IPS-20b (cell line): ENCODE results near the gene CNGA3.
"Not testable (repeated sequence)": the region's sequence is repeated elsewhere in the genome, so short reads cannot be mapped to it uniquely, and the experiment has no call there.

ENCODE experiments used
- H3K27ac ChIP-seq: one replicate; pipeline ENCODE4 v1.5.1; 2013; ENCODE audit warnings: low read length
- H3K27me3 ChIP-seq: 2 replicates; pipeline ENCODE4 v1.6.1; 2013; ENCODE audit warnings: mild to moderate bottlenecking, low read length, inconsistent platforms; ENCODE audit not compliant: insufficient read depth
- H3K36me3 ChIP-seq: 2 replicates; pipeline ENCODE4 v1.6.1; 2013; ENCODE audit warnings: low read depth, mild to moderate bottlenecking, inconsistent platforms, low read length, moderate library complexity; ENCODE audit not compliant: insufficient read depth
- H3K4me1 ChIP-seq: 2 replicates; pipeline ENCODE4 v1.6.1; 2013; ENCODE audit warnings: mild to moderate bottlenecking, control low read depth, inconsistent platforms, low read length, moderate library complexity; ENCODE audit not compliant: insufficient read depth
- H3K4me3 ChIP-seq: 2 replicates; pipeline ENCODE4 v1.5.1; 2013; ENCODE audit warnings: mild to moderate bottlenecking, low read length, inconsistent platforms
- H3K9ac ChIP-seq: 2 replicates; pipeline ENCODE4 v1.6.1; 2013; ENCODE audit warnings: low read depth, mild to moderate bottlenecking, inconsistent platforms, low read length, moderate library complexity
- H3K9me3 ChIP-seq: 2 replicates; pipeline ENCODE4 v1.6.1; 2013; ENCODE audit warnings: mild to moderate bottlenecking, low read depth, low read length, inconsistent platforms; ENCODE audit not compliant: insufficient read depth

The CNGA3 gene

DNA sequence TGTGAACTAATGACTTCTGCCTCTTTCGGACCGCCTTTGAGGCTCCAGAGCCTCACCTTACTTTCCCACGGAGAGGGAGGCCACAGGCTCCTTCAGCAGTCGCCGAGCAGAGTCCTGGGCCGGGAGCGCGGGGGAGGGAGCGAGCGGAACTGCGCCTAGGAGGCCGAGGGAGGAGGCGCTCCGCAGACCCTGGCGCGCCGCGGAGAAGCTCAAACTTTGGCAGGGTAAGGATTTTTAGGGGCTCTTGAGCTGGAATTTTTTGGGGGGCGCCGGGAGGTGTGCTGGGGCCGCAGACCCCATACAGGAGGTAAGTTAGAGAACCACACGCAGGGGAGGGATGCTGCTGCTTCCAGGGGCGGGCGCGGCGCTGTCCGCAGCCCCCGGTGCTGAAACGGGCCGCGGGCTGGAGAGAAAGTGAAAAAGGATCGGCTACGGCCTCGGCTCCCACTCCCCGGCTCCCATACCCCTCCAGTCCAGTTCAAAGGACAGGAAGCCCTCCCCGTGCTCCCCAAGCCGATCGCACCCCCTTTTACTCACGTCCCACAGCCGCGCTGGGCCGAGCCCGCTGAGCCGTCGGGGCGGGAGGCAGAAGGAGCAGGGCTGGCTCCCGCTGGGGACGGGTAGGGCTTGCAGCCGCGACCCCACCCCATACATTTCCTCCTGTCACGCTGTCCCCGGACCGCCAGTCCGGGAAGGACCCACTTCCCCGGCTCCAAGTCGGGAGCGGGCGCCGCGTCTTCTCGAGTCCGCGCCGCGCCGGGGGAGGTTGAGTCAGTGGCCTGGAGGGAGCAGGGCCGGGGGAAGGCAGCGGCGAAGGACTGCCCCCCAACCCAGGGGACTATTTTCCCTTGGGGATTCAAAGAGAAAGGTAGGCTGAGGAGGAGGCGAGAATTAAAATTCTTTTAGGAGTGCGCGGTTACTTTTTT lies at the start of gene CNGA3:
Gene CNGA3, plus strand, starts transcription at position 146 of the 926 bp plus-strand sequence. CDS start 23,520 bp downstream, outside the sequence.
- peaks cover 88% of the 10 kb centered on the region for H3K27me3 ChIP-seq
- H3K36me3 ChIP-seq: no peaks in the 10 kb centered on the region
- no peaks in the 10 kb centered on the region for H3K9me3 ChIP-seq
- H3K4me1 ChIP-seq: peaks cover 5% of the 10 kb centered on the region; the same call in 1 of the 2 replicates
- H3K4me3 ChIP-seq: peak within 1 kb of the TSS; percentile 55
- no peak within 1 kb of the TSS for H3K27ac ChIP-seq
- H3K9ac ChIP-seq: no peak within 1 kb of the TSS

DNA sequence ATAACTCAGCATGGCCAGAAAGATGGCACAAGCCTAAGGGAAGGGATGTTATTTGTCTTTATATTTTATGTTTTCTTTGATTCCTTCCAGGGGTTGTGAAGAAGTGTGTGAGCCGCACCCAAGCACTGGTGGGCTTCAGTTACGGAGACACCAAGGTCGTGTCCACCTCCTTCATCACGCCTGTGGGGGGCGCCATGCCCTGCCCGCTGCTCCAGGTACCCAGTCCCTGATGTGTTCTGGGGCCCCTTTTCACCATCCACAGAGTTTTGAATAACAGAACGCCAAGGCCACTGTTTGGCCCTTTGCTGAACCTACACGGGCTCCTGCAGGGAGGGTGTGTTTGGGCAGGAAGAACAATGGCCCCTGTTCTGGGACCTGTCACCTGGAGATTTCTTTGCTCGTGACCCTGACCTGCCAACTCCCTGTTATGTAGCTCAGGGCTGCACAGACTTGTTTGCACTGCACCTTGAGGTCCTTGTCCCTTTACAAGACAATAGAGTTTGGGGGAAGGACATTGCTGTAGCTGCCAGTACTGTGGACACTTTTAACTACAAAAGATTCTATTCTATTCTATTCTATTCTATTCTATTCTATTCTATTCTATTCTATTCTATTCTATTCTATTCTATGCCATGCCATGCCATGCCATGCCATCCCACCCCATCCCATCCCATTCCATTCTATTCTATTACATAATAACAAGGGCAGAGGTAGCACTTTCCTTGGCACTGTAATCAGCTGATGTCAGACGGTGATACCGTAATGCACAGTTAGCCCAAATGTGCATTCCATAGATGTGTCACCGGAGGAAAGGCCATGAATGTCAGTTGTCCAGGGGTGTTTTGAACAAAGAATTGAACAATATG lies 48.2 kb upstream of the CNGA3 start:
- H3K9me3 ChIP-seq: no peaks in the 10 kb centered on the region
- H3K4me3 ChIP-seq: no peak overlapping the region
- no peaks in the 10 kb centered on the region for H3K36me3 ChIP-seq
- H3K27ac ChIP-seq: no peak overlapping the region
- no peaks in the 10 kb centered on the region for H3K4me1 ChIP-seq
- no peaks in the 10 kb centered on the region for H3K27me3 ChIP-seq
- H3K9ac ChIP-seq: no peak overlapping the region

DNA sequence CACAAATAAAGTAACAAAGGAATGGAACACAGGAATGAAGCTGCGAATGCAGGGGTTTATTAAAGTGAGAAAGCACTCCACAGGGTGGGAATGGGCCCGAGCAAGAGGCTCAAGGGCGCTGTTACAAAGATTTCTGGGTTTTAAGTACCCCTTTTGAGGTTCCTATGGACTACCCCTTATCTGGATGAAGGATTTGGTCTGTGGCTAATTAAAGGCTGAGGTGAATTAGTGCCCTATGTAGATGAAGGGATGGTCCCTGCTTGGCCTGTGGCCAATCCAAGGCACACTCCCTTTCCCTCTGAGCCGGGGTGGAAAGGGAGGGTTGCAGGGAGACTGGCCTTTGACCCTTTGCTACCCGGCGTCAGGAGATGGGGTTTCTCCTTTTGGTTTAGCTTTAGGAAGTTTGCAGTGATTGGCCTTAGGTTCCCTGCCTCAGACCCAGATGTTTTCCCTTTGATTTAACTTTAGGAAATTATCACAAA lies 47.5 kb upstream of the CNGA3 start:
- no peaks in the 10 kb centered on the region for H3K27me3 ChIP-seq
- H3K9me3 ChIP-seq: no peaks in the 10 kb centered on the region
- no peaks in the 10 kb centered on the region for H3K4me1 ChIP-seq
- H3K4me3 ChIP-seq: no peak overlapping the region
- no peak overlapping the region for H3K27ac ChIP-seq
- no peaks in the 10 kb centered on the region for H3K36me3 ChIP-seq
- no peak overlapping the region for H3K9ac ChIP-seq

DNA sequence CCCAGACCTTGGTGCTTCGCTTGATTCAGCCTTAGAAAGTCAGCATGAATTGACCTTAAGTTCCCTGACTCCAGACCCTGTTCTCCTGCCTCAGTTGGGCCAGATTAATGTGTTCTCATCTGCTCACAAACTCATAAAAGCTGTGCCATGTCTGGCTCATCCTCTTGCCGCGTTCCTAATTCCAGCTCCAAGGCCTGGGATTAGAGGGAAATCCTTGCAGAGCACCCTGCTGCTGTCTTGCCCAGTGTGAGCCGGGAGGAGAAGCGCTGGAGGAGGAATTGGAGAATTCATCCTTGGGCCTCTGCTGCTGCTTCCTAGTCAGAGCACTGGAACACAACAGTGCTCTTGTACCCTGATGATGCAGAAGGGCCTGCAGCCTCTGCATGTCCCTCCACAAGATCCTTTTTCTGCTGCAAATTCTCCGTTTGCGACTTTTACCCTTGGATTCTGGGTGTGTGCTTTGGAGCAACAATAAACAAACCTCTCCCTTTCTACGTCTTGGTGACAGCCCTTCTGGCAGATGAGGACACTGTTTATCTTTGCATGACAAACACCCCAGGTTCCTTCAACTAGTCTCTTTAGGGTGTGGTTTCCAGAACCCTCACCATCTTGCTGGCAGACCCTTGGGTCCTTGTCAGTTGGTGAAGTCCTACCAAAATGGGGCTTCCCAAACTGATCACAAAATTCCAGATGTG lies 46.9 kb upstream of the CNGA3 start:
- Histone ChIP-seq H3K9me3 (no peaks in the 10 kb centered on the region), H3K9ac (no peak overlapping the region), H3K4me1 (no peaks in the 10 kb centered on the region), H3K27me3 (no peaks in the 10 kb centered on the region), H3K36me3 (no peaks in the 10 kb centered on the region), H3K27ac (no peak overlapping the region), H3K4me3 (no peak overlapping the region)

DNA sequence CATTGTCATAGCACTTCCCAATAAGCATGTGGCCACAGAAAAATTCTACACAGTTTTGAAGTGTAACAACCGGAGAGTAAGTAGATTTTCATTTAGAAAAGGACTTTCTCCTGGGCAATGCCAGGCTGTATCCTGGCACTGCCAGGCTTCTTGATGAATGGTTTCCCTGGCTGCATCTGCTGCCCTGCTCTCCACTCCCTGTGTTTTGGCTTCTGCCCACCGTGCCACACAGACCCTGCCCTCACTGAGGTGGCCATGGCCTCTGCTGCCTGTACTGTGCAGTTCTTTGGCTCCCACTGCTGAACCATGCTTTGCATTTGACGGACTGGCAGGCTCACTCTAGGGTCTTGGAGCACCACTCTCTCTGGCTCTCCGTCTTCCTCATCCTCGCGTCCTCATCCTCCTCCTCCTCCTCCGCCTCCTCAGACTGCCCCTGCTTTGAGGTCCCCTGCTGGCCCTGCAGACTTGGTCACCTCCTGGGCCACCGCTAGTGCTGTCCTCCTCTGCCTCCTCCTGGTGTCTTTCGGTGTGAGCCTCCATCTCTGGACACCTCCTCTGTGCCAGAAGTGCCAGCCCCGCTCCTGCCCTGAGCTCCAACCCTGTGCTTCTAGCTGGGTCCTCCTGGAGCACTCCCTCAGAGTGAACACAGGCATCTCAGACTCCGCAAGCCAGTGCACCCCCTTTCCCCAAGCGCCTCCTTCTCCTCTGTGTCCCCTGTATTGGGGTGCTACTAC lies 45.9 kb upstream of the CNGA3 start:
- no peak overlapping the region for H3K27ac ChIP-seq
- no peaks in the 10 kb centered on the region for H3K9me3 ChIP-seq
- no peaks in the 10 kb centered on the region for H3K27me3 ChIP-seq
- no peaks in the 10 kb centered on the region for H3K4me1 ChIP-seq
- no peak overlapping the region for H3K9ac ChIP-seq
- no peaks in the 10 kb centered on the region for H3K36me3 ChIP-seq
- no peak overlapping the region for H3K4me3 ChIP-seq

DNA sequence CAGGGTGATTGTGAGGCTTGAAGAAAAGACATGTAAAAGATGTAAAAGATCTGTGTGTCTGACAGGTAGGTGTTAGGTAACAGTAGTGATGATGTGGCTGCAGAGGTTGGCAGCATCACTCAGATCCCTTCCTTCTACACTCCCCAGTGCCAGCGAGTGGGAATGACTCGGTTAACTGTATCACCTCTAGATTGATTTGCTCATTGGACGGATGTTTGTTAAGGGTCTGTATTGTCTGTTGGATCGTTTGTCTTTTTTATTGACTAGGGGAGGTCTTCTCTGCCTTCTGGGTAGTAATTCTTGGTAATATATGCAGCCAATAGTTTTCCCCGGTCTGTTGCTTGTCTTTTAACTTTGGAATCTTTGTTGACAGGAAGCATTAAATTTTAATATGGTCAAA lies 44.8 kb upstream of the CNGA3 start:
- Histone ChIP-seq H3K4me3 (no peak overlapping the region), H3K4me1 (no peaks in the 10 kb centered on the region), H3K36me3 (no peaks in the 10 kb centered on the region), H3K9me3 (no peaks in the 10 kb centered on the region), H3K27ac (no peak overlapping the region), H3K27me3 (no peaks in the 10 kb centered on the region), H3K9ac (no peak overlapping the region)

DNA sequence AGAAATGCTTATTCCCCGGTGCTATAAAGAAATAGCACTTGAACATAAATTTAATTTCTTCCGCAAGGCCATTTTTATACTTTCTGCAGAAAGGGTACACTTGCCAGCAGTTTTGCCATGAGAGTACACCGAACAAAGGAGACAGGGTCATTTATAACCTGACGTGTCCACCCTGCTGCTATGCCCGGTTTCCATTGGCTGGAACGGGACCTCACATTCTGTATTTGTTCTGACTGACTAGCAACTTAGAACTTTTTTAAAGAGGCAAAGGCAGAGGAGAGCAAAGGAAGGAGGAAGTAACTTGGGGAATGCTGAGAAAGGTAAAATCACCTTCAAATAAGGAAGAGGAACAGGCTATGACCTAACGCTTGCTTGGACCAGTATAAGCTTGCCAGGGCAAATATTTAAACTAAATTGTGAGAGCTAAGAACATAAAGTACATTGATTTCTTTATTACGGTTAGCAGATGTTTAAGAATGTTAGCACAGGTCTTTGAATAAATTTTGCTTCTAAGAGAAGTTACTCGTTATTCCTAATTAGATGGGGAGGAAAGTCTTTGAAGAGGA lies 39.0 kb upstream of the CNGA3 start:
- H3K27me3 ChIP-seq, H3K4me1 ChIP-seq, H3K36me3 ChIP-seq, H3K4me3 ChIP-seq, H3K9me3 ChIP-seq, H3K9ac ChIP-seq, H3K27ac ChIP-seq: not testable (repeated sequence)

DNA sequence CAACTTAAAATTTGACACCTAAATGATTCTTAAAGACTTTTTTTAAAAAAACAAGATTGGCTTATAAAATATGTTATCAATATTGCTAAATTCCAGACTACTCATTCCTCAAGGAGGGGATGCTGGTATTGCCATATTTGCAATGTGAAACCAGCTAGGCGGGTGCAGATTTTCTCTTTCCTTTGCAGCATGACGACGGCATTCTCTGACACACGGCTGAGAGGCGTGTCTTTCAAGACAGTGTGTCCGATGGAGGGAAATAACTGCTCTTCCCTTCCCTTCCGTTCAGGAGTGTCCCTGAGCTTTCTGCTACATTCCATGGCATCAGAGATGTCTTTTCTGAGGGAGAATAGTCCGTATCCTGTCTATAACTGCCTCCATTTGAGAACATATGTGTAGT lies 38.2 kb upstream of the CNGA3 start:
- no peak overlapping the region for H3K9ac ChIP-seq
- no peaks in the 10 kb centered on the region for H3K4me1 ChIP-seq
- H3K9me3 ChIP-seq: no peaks in the 10 kb centered on the region
- H3K27me3 ChIP-seq: no peaks in the 10 kb centered on the region
- no peak overlapping the region for H3K27ac ChIP-seq
- H3K4me3 ChIP-seq: no peak overlapping the region
- H3K36me3 ChIP-seq: no peaks in the 10 kb centered on the region

DNA sequence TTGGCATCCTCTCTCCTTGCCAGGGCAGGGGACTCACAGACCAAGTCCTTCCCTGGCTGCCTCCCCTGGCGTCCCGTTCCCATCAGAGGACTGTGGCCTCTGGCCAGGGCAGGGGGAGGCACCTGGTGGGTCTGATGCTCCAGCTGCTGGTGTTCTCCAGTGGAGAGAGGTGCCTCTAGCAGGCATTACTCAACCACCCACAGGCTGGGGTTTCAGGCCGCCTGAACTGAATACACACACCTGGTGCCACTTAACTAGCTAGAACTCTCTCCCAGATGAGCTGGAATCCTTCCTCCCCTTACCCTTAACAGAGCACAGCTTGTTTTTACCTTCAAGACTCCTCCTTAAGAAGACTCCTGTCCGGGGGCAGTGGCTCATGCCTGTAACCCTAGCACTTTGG lies 37.7 kb upstream of the CNGA3 start:
- H3K4me1 ChIP-seq: no peaks in the 10 kb centered on the region
- H3K27me3 ChIP-seq: no peaks in the 10 kb centered on the region
- H3K9ac ChIP-seq: no peak overlapping the region
- H3K4me3 ChIP-seq: no peak overlapping the region
- H3K27ac ChIP-seq: no peak overlapping the region
- H3K36me3 ChIP-seq: no peaks in the 10 kb centered on the region
- H3K9me3 ChIP-seq: no peaks in the 10 kb centered on the region

DNA sequence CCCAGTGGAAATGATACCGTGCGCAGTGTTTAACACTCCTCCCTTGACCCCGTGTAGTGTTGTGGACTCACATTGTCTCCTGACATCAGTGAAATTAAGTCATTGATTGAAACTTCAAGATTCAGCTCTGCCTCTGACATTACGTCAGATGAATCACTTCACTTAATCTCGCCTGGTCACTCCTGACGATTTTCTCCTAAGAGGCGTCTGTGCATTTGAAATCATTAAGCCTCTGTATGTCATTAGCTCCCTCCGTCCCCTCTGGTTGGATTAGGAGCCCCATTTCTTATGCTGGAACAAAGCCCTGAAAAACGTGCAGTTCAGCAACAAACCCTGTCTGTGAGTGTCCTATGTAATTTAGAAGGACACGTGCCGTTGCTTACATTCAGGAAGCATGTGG lies 36.7 kb upstream of the CNGA3 start:
- no peaks in the 10 kb centered on the region for H3K36me3 ChIP-seq

DNA sequence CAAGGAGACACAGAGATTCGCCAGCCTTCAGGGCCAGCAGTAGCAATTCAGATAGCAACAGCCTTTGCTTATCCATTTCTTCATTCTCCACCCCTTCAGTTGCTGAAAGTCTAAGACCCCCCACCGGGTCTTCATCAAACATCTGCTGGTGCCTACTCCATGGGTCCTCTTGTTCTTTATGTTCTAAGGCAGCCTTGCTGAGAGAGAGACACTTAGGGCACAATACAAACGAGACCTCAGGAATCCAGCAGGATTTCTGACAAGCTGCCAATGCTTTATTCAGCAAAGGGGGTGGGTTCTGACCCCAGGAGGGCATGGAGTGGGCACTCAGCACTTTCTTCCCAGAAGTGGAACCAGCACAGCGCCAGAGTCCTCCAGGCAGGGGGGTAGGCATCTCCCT lies 36.2 kb upstream of the CNGA3 start:
- Histone ChIP-seq H3K36me3 (no peaks in the 10 kb centered on the region), H3K27ac (no peak overlapping the region), H3K4me1 (no peaks in the 10 kb centered on the region), H3K9me3 (no peaks in the 10 kb centered on the region), H3K4me3 (no peak overlapping the region), H3K27me3 (no peaks in the 10 kb centered on the region), H3K9ac (no peak overlapping the region)

More for the DNA sequence above, 36.7 kb upstream of the CNGA3 start:
- Histone ChIP-seq H3K9me3 (no peaks in the 10 kb centered on the region), H3K4me1 (no peaks in the 10 kb centered on the region), H3K27ac (no peak overlapping the region), H3K4me3 (no peak overlapping the region), H3K27me3 (no peaks in the 10 kb centered on the region), H3K9ac (no peak overlapping the region)
